IMR-90 (cell line): Measurements from ENCODE around the gene NDUFC2. TPM values are rescaled to one million over a fixed set of nuclear protein-coding genes. Genes with fewer than 3 reads are reported as not detected.

Source experiments
- ATAC-seq: fragments of 200-7000 bp; cut with Tn5 transposase; 2 replicates; pipeline ENCODE4 v1.9.1; 2020; ENCODE audit warnings: low read depth, mild to moderate bottlenecking, moderate library complexity
- BruUV-seq: library from RNA; stranded (reverse); fragments of 400-500 nt; replicated peaks from 2 replicates; lab custom pipeline; 2021; lab: Mats Ljungman, UMichigan
- CTCF ChIA-PET: fragments of 300-600 bp; formaldehyde crosslinking; extraction: SDS; loops from one replicate; lab custom pipeline; 2021; ENCODE audit warnings: antibody characterized with exemption; lab: Yijun Ruan, JAX
- POLR2A ChIA-PET: fragments of 300-600 bp; sonication (Branson Sonifier 250); formaldehyde crosslinking; loops from one replicate; lab custom pipeline; 2022; ENCODE audit warnings: antibody characterized with exemption; ENCODE audit not compliant: unreplicated experiment; lab: Charles Lee
- DNase-seq: peaks from one replicate; pipeline ENCODE4 v3.0.0; 2013
- H2AFZ ChIP-seq: replicated peaks from 2 replicates; pipeline ENCODE3; 2013; ENCODE audit warnings: low read length, mild to moderate bottlenecking; ENCODE audit not compliant: poor library complexity
- H2AK5ac ChIP-seq: 2 replicates; pipeline ENCODE4 v1.6.1; 2013; ENCODE audit warnings: low read depth, low read length, inconsistent platforms
- H2AK9ac ChIP-seq: replicated peaks from 2 replicates; pipeline ENCODE3; 2013; ENCODE audit warnings: mild to moderate bottlenecking, low read depth, low read length, moderate library complexity; ENCODE audit not compliant: poor library complexity
- H2BK120ac ChIP-seq: 2 replicates; pipeline ENCODE4 v1.6.1; 2013; ENCODE audit warnings: low read depth, low read length, inconsistent platforms
- H2BK15ac ChIP-seq: 3 replicates; pipeline ENCODE4 v1.6.1; 2013; ENCODE audit warnings: low read depth, low read length, inconsistent platforms
- H2BK20ac ChIP-seq: 2 replicates; pipeline ENCODE4 v1.6.1; 2013; ENCODE audit warnings: low read depth, mild to moderate bottlenecking, inconsistent platforms, low read length, moderate library complexity
- H2BK5ac ChIP-seq: 2 replicates; pipeline ENCODE4 v1.6.1; 2013; ENCODE audit warnings: mild to moderate bottlenecking, low read depth, low read length, inconsistent platforms; ENCODE audit not compliant: poor library complexity, severe bottlenecking
- H3K14ac ChIP-seq: replicated peaks from 2 replicates; pipeline ENCODE4 v1.6.1; 2013; ENCODE audit warnings: low read depth, low read length, inconsistent platforms
- H3K18ac ChIP-seq: 2 replicates; pipeline ENCODE4 v1.6.1; 2013; ENCODE audit warnings: low read depth, low read length, control low read depth
- H3K23ac ChIP-seq: 2 replicates; pipeline ENCODE4 v1.6.1; 2013; ENCODE audit warnings: low read depth, low read length, inconsistent platforms
- H3K27ac ChIP-seq: 2 replicates; pipeline ENCODE4 v1.5.1; 2013; ENCODE audit warnings: mild to moderate bottlenecking, control low read depth, low read length; ENCODE audit not compliant: insufficient read depth
- H3K27me3 ChIP-seq: 2 replicates; pipeline ENCODE4 v1.6.1; 2013; ENCODE audit warnings: low read length; ENCODE audit not compliant: control insufficient read depth, insufficient read depth
- H3K36me3 ChIP-seq: 2 replicates; pipeline ENCODE4 v1.6.1; 2013; ENCODE audit warnings: low read length, mixed read lengths; ENCODE audit not compliant: control insufficient read depth, insufficient read depth
- H3K4ac ChIP-seq: 2 replicates; pipeline ENCODE4 v1.6.1; 2013; ENCODE audit warnings: low read depth, low read length, inconsistent platforms
- H3K4me1 ChIP-seq: 2 replicates; pipeline ENCODE4 v1.6.1; 2013; ENCODE audit warnings: low read length, mixed read lengths; ENCODE audit not compliant: control insufficient read depth, insufficient read depth
- H3K4me2 ChIP-seq: 2 replicates; pipeline ENCODE4 v1.6.1; 2013; ENCODE audit warnings: low read depth, mild to moderate bottlenecking, control low read depth, low read length, moderate library complexity
- H3K4me3 ChIP-seq: 2 replicates; pipeline ENCODE4 v1.5.1; 2013; ENCODE audit warnings: low read depth, mild to moderate bottlenecking, control low read depth, low read length, moderate library complexity; ENCODE audit not compliant: insufficient read depth
- H3K56ac ChIP-seq: 2 replicates; pipeline ENCODE4 v1.6.1; 2013; ENCODE audit warnings: low read length, inconsistent platforms; ENCODE audit not compliant: insufficient read depth; ENCODE audit errors: extremely low read depth
- H3K79me1 ChIP-seq, 2 experiments: 2 replicates each; pipeline ENCODE4 v1.6.1; 2013; ENCODE audit warnings: low read length in 2 of 2, inconsistent platforms in 1 of 2, low read depth in 1 of 2
- H3K9ac ChIP-seq: 2 replicates; pipeline ENCODE4 v1.6.1; 2013; ENCODE audit warnings: low read depth, low read length, control low read depth
- H3K9me1 ChIP-seq: 2 replicates; pipeline ENCODE4 v1.6.1; 2013; ENCODE audit warnings: low read length, inconsistent platforms; ENCODE audit not compliant: insufficient read depth
- H3K9me3 ChIP-seq: 2 replicates; pipeline ENCODE4 v1.6.1; 2013; ENCODE audit warnings: low read length; ENCODE audit not compliant: control insufficient read depth, insufficient read depth
- H4K20me1 ChIP-seq: 2 replicates; pipeline ENCODE4 v1.6.1; 2013; ENCODE audit warnings: low read length, inconsistent platforms; ENCODE audit not compliant: insufficient read depth
- H4K5ac ChIP-seq: 2 replicates; pipeline ENCODE4 v1.6.1; 2013; ENCODE audit warnings: mild to moderate bottlenecking, low read depth, low read length, control low read depth
- H4K8ac ChIP-seq, 2 experiments: 2 replicates each; pipeline ENCODE4 v1.6.1; 2013; ENCODE audit warnings: low read depth in 2 of 2, low read length in 2 of 2, control low read depth in 1 of 2, inconsistent platforms in 1 of 2
- H4K91ac ChIP-seq: 2 replicates; pipeline ENCODE4 v1.6.1; 2013; ENCODE audit warnings: low read depth, low read length, inconsistent platforms; ENCODE audit not compliant: insufficient read depth
- CEBPB ChIP-seq: IDR thresholded peaks from 2 replicates; pipeline ENCODE4 v1.6.1; 2012; ENCODE audit warnings: low read depth, low read length, improper control_type of control experiment
- CHD1 ChIP-seq: IDR thresholded peaks from 2 replicates; pipeline ENCODE4 v1.6.1; 2012; ENCODE audit warnings: low read depth, low read length, improper control_type of control experiment
- CTCF ChIP-seq: conservative IDR thresholded peaks from 2 replicates; pipeline ENCODE4 v1.5.1; 2012; ENCODE audit warnings: mild to moderate bottlenecking, low read depth, low read length, improper control_type of control experiment
- FOS ChIP-seq: fragments of 150-350 bp; IDR thresholded peaks from 2 replicates; pipeline ENCODE4 v1.6.1; 2016; ENCODE audit warnings: low read depth, low read length
- MAZ ChIP-seq: IDR thresholded peaks from 2 replicates; pipeline ENCODE4 v1.6.1; 2012; ENCODE audit warnings: low read depth, mild to moderate bottlenecking, low read length, improper control_type of control experiment, moderate library complexity, borderline replicate concordance
- MXI1 ChIP-seq: IDR thresholded peaks from 2 replicates; pipeline ENCODE4 v1.6.1; 2012; ENCODE audit warnings: low read depth, mild to moderate bottlenecking, low read length, moderate library complexity, borderline replicate concordance
- RAD21 ChIP-seq: IDR thresholded peaks from 2 replicates; pipeline ENCODE4 v1.6.1; 2012; ENCODE audit warnings: low read length, improper control_type of control experiment
- RCOR1 ChIP-seq: IDR thresholded peaks from 2 replicates; pipeline ENCODE4 v1.6.1; 2012; ENCODE audit warnings: mild to moderate bottlenecking, low read length, improper control_type of control experiment; ENCODE audit not compliant: insufficient replicate concordance
- WGBS, 2 experiments: methylation state at CpG; one replicate each; pipeline versions ENCODE4 v1.1.5 to v1.1.7; 2013; ENCODE audit warnings: missing lambda C conversion rate in 2 of 2; ENCODE audit not compliant: insufficient read length in 1 of 2; ENCODE audit errors: extremely low coverage in 2 of 2; 5-methylcytosine and 5-hydroxymethylcytosine counted together
- dilution Hi-C: fragments of 300-500 bp; cut with HindIII; formaldehyde crosslinking; loops from one replicate; pipeline ENCODE4 v1.14.3; 2018; ENCODE audit warnings: low sequenced_read_pairs; ENCODE audit not compliant: unreplicated experiment
- in situ Hi-C: fragments of 300-500 bp; cut with MboI; formaldehyde crosslinking; loops from 3 replicates; pipeline ENCODE4 v1.14.3; 2019; ENCODE audit warnings: low sequenced_read_pairs, inconsistent platforms, mixed read lengths
- intact Hi-C: fragments of 100-400 bp; cut with micrococcal nuclease; formaldehyde crosslinking; loops from 2 replicates; pipeline ENCODE4 v1.10.0; 2022
- polyA plus RNA-seq, 3 experiments: library from polyadenylated mRNA; depleted of rRNA; stranded (reverse); fragments of >200 nt; gene quantifications; 2 replicates each; pipeline ENCODE4 v1.2.3, GENCODE V29; 2012; ENCODE audit warnings: low replicate concordance in 1 of 3
- total RNA-seq: library from RNA; depleted of rRNA; stranded (reverse); fragments of >200 nt; gene quantifications from 2 replicates; pipeline ENCODE4 v1.2.3, GENCODE V29; 2012

NDUFC2 gene
- total and polyA plus RNA-seq, 2 of the 4 experiments (the other 2 are of a cell fraction) = 146 to 340 TPM

GRCh38 chr11:78054971-78055370, 24.7 kb downstream of the NDUFC2 start:
- Histone ChIP-seq H3K4me1 (peaks cover 12% of the 10 kb centered on the region), H3K4ac (no peak overlapping the region), H3K36me3 (no peaks in the 10 kb centered on the region), H3K56ac (no peak overlapping the region), H2BK5ac (no peak overlapping the region), H3K27me3 (no peaks in the 10 kb centered on the region), H3K4me2 (no peak overlapping the region), H4K91ac (no peak overlapping the region), H3K14ac (no peak overlapping the region), H3K9me1 (peaks cover 16% of the 10 kb centered on the region), H2BK120ac (no peak overlapping the region), H2AK5ac (no peak overlapping the region), H2AFZ (peak overlapping the region; percentile 41), H4K20me1 (no peaks in the 10 kb centered on the region), H2BK15ac (no peak overlapping the region), H3K18ac (no peak overlapping the region), H4K8ac (no peak overlapping the region), H3K23ac (no peak overlapping the region; the same call in 1 of the 2 replicates), H3K79me1 (peaks cover 3% of the 10 kb centered on the region in 2 experiments; a peak in 3 of 4 replicates), H4K5ac (no peak overlapping the region), H3K27ac (no peak overlapping the region), H3K9me3 (no peaks in the 10 kb centered on the region), H2AK9ac (peak overlapping the region; percentile 3), H3K4me3 (no peak overlapping the region), H2BK20ac (no peak overlapping the region), H3K9ac (no peak overlapping the region)
- BruUV-seq = no TSS peak
- intact Hi-C loops (no loop called here), dilution Hi-C loops (no loop called here), in situ Hi-C loops (no loop called here)
- TF ChIP-seq MAZ = no peak
- no peak for TF ChIP-seq MXI1
- TF ChIP-seq CHD1 = no peak
- no peak for TF ChIP-seq RAD21
- no peak for TF ChIP-seq FOS
- TF ChIP-seq CEBPB = no peak
- TF ChIP-seq RCOR1 = no peak
- TF ChIP-seq CTCF = no peak
- ChIA-PET CTCF (no interaction called here), POLR2A (no interaction called here)
- ATAC-seq (no peak), DNase-seq (no peak)
- WGBS, 2 experiments = no CpG with 5 or more reads among the region's 4 CpGs
